ENCODE results near the gene GHRHR. TPM values are rescaled to one million over a fixed set of nuclear protein-coding genes. Genes with fewer than 3 reads are reported as not detected.
A peak's percentile ranks its signal among the peaks of the same experiment; 100 is the strongest.

Gene GHRHR
- total and polyA plus RNA-seq, 2 experiments from 2014 or later = not detected

DNA sequence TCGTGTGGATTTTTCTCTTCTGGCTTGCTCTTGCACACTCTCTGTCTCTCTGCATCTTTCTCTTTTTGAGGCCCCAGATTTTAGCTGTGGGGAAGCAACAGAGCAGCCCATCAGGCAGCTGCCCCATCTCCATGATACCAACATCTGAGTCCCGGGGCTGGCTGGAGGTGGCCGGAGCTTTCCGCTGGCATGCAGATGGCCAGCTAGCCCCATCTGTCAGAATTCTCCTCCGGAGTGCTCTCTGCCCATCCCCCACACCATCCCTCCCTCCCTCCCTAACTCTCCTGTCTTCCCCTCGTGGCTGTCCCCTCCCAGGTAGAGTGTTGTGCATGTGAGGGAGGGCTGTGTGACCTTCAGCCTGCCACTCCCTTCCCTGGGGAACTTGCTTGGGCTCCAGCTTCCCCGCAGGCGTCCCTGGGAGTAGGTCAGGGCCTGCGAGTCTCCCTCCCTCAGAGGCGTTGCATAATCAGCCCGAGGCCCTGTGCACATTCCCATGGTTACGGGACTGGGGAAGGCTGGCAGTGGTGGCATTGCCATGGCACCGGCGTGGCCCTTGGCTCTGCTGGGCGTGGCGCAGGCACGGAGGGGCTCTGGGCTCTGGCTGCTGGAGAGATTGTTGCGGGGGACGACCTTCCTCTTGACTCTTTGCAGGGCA, 24.7 kb downstream of the GHRHR start:
- Histone ChIP-seq H3K4me1 (ENCODE audit: insufficient read depth) (no peaks in the 10 kb centered on the region), H3K9ac (no peak overlapping the region), H3K9me2 (ENCODE audit: insufficient read depth) (no peaks in the 10 kb centered on the region), H3K4me3 (no peak overlapping the region), H3K79me2 (ENCODE audit: insufficient read depth) (no peaks in the 10 kb centered on the region), H3K9me3 (ENCODE audit: low read depth) (no peaks in the 10 kb centered on the region), H3K27ac (no peak overlapping the region), H4K20me1 (ENCODE audit: insufficient read depth) (no peaks in the 10 kb centered on the region), H3K27me3 (replicated peaks; ENCODE audit: insufficient read depth) (no peaks in the 10 kb centered on the region), H3K36me3 (ENCODE audit: low read depth) (no peaks in the 10 kb centered on the region), H3F3A (ENCODE audit: insufficient read depth) (no peaks in the 10 kb centered on the region), H3K4me2 (ENCODE audit: unreplicated experiment) (no peak overlapping the region), H2AFZ (no peak overlapping the region)
- DNase-seq = peak; percentile 25
- in situ Hi-C loops (cut with MboI) = loop anchor here (5.0 kb wide), 1 partner anchor 129 kb away; no protein-coding TSS in a partner anchor
- TF ChIP-seq EZH2phosphoT487 (IDR thresholded peaks at IDR 0.05; ENCODE audit: insufficient read depth, low read depth) = no peak
- TF ChIP-seq EZH2 (IDR thresholded peaks at IDR 0.05; ENCODE audit: insufficient read depth, poor library complexity, severe bottlenecking) = no peak
- 50 to 55% methylated on average over 19 of the region's 19 CpGs for WGBS, 2 experiments (ENCODE audit: low coverage in 1 of 2, low lambda C conversion rate in 2 of 2, missing lambda C conversion rate in 2 of 2)

GRCh38 chr7:30989008-30989823, 25.5 kb downstream of the GHRHR start:
- DNase-seq = no peak
- TF ChIP-seq EZH2 (IDR thresholded peaks at IDR 0.05; ENCODE audit: insufficient read depth, poor library complexity, severe bottlenecking) = no peak
- no peak for TF ChIP-seq EZH2phosphoT487 (IDR thresholded peaks at IDR 0.05; ENCODE audit: insufficient read depth, low read depth)
- Histone ChIP-seq H2AFZ (no peak overlapping the region), H3F3A (ENCODE audit: insufficient read depth) (no peaks in the 10 kb centered on the region), H3K79me2 (ENCODE audit: insufficient read depth) (no peaks in the 10 kb centered on the region), H3K4me2 (ENCODE audit: unreplicated experiment) (no peak overlapping the region), H3K4me1 (ENCODE audit: insufficient read depth) (no peaks in the 10 kb centered on the region), H3K9me3 (ENCODE audit: low read depth) (no peaks in the 10 kb centered on the region), H3K36me3 (ENCODE audit: low read depth) (no peaks in the 10 kb centered on the region), H3K9me2 (ENCODE audit: insufficient read depth) (no peaks in the 10 kb centered on the region), H3K4me3 (no peak overlapping the region), H4K20me1 (ENCODE audit: insufficient read depth) (no peaks in the 10 kb centered on the region), H3K9ac (no peak overlapping the region), H3K27me3 (replicated peaks; ENCODE audit: insufficient read depth) (no peaks in the 10 kb centered on the region), H3K27ac (no peak overlapping the region)
- in situ Hi-C loops (cut with MboI) = loop anchor here (5.0 kb wide), 1 partner anchor 128 kb away; no protein-coding TSS in a partner anchor
- 75 to 76% methylated on average over 13 to 16 of the region's 16 CpGs for WGBS, 2 experiments (ENCODE audit: low coverage in 1 of 2, low lambda C conversion rate in 2 of 2, missing lambda C conversion rate in 2 of 2)

- no peaks in the 10 kb centered on the region for H3K9me2 ChIP-seq (ENCODE audit: insufficient read depth)
Observed at GRCh38 chr7:30989824-30990672, 26.3 kb downstream of the GHRHR start.

DNA sequence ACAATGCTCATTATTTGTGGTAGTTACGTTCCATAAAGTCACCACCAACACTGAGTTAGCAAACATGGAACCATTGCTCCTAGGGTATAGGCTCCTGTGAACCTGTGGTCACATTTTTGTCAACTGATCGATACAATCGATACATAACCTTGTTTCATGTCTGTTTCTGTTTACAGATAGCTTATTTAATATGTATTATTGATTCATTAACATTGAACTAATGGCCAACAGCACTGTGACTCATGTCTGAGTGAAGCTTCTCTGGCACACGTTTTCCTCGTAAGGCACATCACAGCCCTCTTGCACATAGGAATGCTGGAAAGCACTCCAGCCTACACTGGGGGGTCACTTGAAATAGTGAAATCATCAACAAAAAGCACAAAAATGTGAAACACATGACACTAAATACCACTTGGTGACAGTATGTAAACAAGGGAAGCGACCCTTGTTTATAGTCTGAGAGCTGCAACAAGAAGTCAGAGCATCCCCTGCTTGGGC, 27.0 kb downstream of the GHRHR start:
- Histone ChIP-seq H4K20me1 (ENCODE audit: insufficient read depth) (no peaks in the 10 kb centered on the region), H3K9me3 (ENCODE audit: low read depth) (no peaks in the 10 kb centered on the region), H2AFZ (no peak overlapping the region), H3K27me3 (replicated peaks; ENCODE audit: insufficient read depth) (no peaks in the 10 kb centered on the region), H3K36me3 (ENCODE audit: low read depth) (no peaks in the 10 kb centered on the region), H3F3A (ENCODE audit: insufficient read depth) (no peaks in the 10 kb centered on the region), H3K4me3 (no peak overlapping the region), H3K4me1 (ENCODE audit: insufficient read depth) (no peaks in the 10 kb centered on the region), H3K79me2 (ENCODE audit: insufficient read depth) (no peaks in the 10 kb centered on the region), H3K27ac (no peak overlapping the region), H3K4me2 (ENCODE audit: unreplicated experiment) (no peak overlapping the region), H3K9me2 (ENCODE audit: insufficient read depth) (no peaks in the 10 kb centered on the region), H3K9ac (no peak overlapping the region)
- 33 to 47% methylated on average over 6 of the region's 6 CpGs for WGBS, 2 experiments (ENCODE audit: low coverage in 1 of 2, low lambda C conversion rate in 2 of 2, missing lambda C conversion rate in 2 of 2)
- no peak for DNase-seq
- TF ChIP-seq EZH2 (IDR thresholded peaks at IDR 0.05; ENCODE audit: insufficient read depth, poor library complexity, severe bottlenecking) = no peak
- no peak for TF ChIP-seq EZH2phosphoT487 (IDR thresholded peaks at IDR 0.05; ENCODE audit: insufficient read depth, low read depth)
- in situ Hi-C loops (cut with MboI) = no loop called here

More at GRCh38 chr7:30989824-30990672, 26.3 kb downstream of the GHRHR start:
- DNase-seq = no peak
- no peak overlapping the region for H3K9ac ChIP-seq
- no peaks in the 10 kb centered on the region for H3K9me3 ChIP-seq (ENCODE audit: low read depth)
- no peak overlapping the region for H3K4me2 ChIP-seq (ENCODE audit: unreplicated experiment)
- no peak overlapping the region for H2AFZ ChIP-seq
- TF ChIP-seq EZH2 (IDR thresholded peaks at IDR 0.05; ENCODE audit: insufficient read depth, poor library complexity, severe bottlenecking) (no peak), EZH2phosphoT487 (IDR thresholded peaks at IDR 0.05; ENCODE audit: insufficient read depth, low read depth) (no peak)
- H3K27me3 ChIP-seq (replicated peaks; ENCODE audit: insufficient read depth) = no peaks in the 10 kb centered on the region
- WGBS, 2 experiments (ENCODE audit: low coverage in 1 of 2, low lambda C conversion rate in 2 of 2, missing lambda C conversion rate in 2 of 2) = 72 to 78% methylated on average over 10 of the region's 10 CpGs
- H3K4me3 ChIP-seq = no peak overlapping the region
- H3F3A ChIP-seq (ENCODE audit: insufficient read depth) = no peaks in the 10 kb centered on the region
- H3K79me2 ChIP-seq (ENCODE audit: insufficient read depth) = no peaks in the 10 kb centered on the region
- in situ Hi-C loops (cut with MboI) = loop anchor here (5.0 kb wide), 1 partner anchor 127 kb away; no protein-coding TSS in a partner anchor
- H3K4me1 ChIP-seq (ENCODE audit: insufficient read depth) = no peaks in the 10 kb centered on the region
- H3K36me3 ChIP-seq (ENCODE audit: low read depth) = no peaks in the 10 kb centered on the region
- H3K27ac ChIP-seq = no peak overlapping the region
- no peaks in the 10 kb centered on the region for H4K20me1 ChIP-seq (ENCODE audit: insufficient read depth)

Measured in GM23248 (cell line).